Dendritic cell treated with granulocyte-macrophage colony-stimulating factor and Interleukin-4, amounts not matched to agents 40 ng/mL and 50 ng/mL, for 4 days (primary cell): ENCODE data around the gene DRD5.
"Not testable (repeated sequence)": the region's sequence is repeated elsewhere in the genome, so short reads cannot be mapped to it uniquely, and the experiment has no call there.

Source experiments
- H3K27ac Mint-ChIP-seq: one replicate; pipeline ENCODE4 v1.8.0; 2022; ENCODE audit warnings: mild to moderate bottlenecking, mixed read lengths
- H3K27me3 Mint-ChIP-seq: one replicate; pipeline ENCODE4 v1.8.0; 2022; ENCODE audit warnings: mild to moderate bottlenecking, mixed read lengths
- H3K36me3 Mint-ChIP-seq: one replicate; pipeline ENCODE4 v1.8.0; 2022; ENCODE audit warnings: low read depth, mixed read lengths
- H3K4me1 Mint-ChIP-seq: one replicate; pipeline ENCODE4 v1.8.0; 2022; ENCODE audit warnings: low read depth, mixed read lengths
- H3K4me3 Mint-ChIP-seq: one replicate; pipeline ENCODE4 v1.8.0; 2022; ENCODE audit warnings: mild to moderate bottlenecking, moderate library complexity, mixed read lengths
- H3K9me3 Mint-ChIP-seq: one replicate; pipeline ENCODE4 v1.8.0; 2022; ENCODE audit warnings: mixed read lengths
- intact Hi-C: fragments of 100-400 bp; cut with micrococcal nuclease; formaldehyde crosslinking; loops from one replicate; pipeline ENCODE4 v1.15.0; 2022

Gene DRD5

GRCh38 chr4:9785891-9786290 is 4.5 kb downstream of the DRD5 start:
- H3K4me1 Mint-ChIP-seq, H3K9me3 Mint-ChIP-seq, H3K27ac Mint-ChIP-seq, H3K36me3 Mint-ChIP-seq, intact Hi-C loops, H3K4me3 Mint-ChIP-seq: not testable (repeated sequence)
- peaks cover 53% of the 10 kb centered on the region for H3K27me3 Mint-ChIP-seq

- Mint-ChIP-seq H3K27ac (no peak overlapping the region), H3K36me3 (no peaks in the 10 kb centered on the region), H3K9me3 (peaks cover 16% of the 10 kb centered on the region), H3K4me3 (no peak overlapping the region), H3K27me3 (peaks cover 10% of the 10 kb centered on the region), H3K4me1 (peaks cover 8% of the 10 kb centered on the region)
- intact Hi-C loops = no loop called here
These were observed 10.9 kb downstream of the DRD5 start for GRCh38 chr4:9792381-9792780.

- intact Hi-C loops, H3K4me3 Mint-ChIP-seq, H3K4me1 Mint-ChIP-seq, H3K27me3 Mint-ChIP-seq, H3K36me3 Mint-ChIP-seq, H3K9me3 Mint-ChIP-seq, H3K27ac Mint-ChIP-seq: not testable (repeated sequence)
These were observed 15.2 kb downstream of the DRD5 start for GRCh38 chr4:9796641-9797040.

- intact Hi-C loops = no loop called here
- H3K4me3 Mint-ChIP-seq = no peak overlapping the region
- H3K27ac Mint-ChIP-seq = no peak overlapping the region
- no peaks in the 10 kb centered on the region for H3K4me1 Mint-ChIP-seq
- H3K27me3 Mint-ChIP-seq = no peaks in the 10 kb centered on the region
- H3K36me3 Mint-ChIP-seq = no peaks in the 10 kb centered on the region
- peaks cover 8% of the 10 kb centered on the region for H3K9me3 Mint-ChIP-seq
These were observed 19.4 kb downstream of the DRD5 start for GRCh38 chr4:9800848-9801247.

GRCh38 chr4:9804918-9805317 is 23.5 kb downstream of the DRD5 start:
- no peak overlapping the region for H3K4me3 Mint-ChIP-seq
- no peaks in the 10 kb centered on the region for H3K27me3 Mint-ChIP-seq
- intact Hi-C loops = no loop called here
- peaks cover 27% of the 10 kb centered on the region for H3K36me3 Mint-ChIP-seq
- H3K9me3 Mint-ChIP-seq = no peaks in the 10 kb centered on the region
- no peak overlapping the region for H3K27ac Mint-ChIP-seq
- H3K4me1 Mint-ChIP-seq = no peaks in the 10 kb centered on the region

- intact Hi-C loops = no loop called here
- H3K4me1 Mint-ChIP-seq = peaks cover 14% of the 10 kb centered on the region
- no peak overlapping the region for H3K4me3 Mint-ChIP-seq
- H3K9me3 Mint-ChIP-seq = no peaks in the 10 kb centered on the region
- H3K27me3 Mint-ChIP-seq = no peaks in the 10 kb centered on the region
- H3K36me3 Mint-ChIP-seq = peaks cover 31% of the 10 kb centered on the region
- no peak overlapping the region for H3K27ac Mint-ChIP-seq
These were observed 26.6 kb downstream of the DRD5 start for GRCh38 chr4:9808077-9808476.

- peaks cover 19% of the 10 kb centered on the region for H3K4me1 Mint-ChIP-seq
- no peaks in the 10 kb centered on the region for H3K9me3 Mint-ChIP-seq
- intact Hi-C loops = no loop called here
- H3K4me3 Mint-ChIP-seq = no peak overlapping the region
- H3K27me3 Mint-ChIP-seq = no peaks in the 10 kb centered on the region
- H3K27ac Mint-ChIP-seq = no peak overlapping the region
- peaks cover 33% of the 10 kb centered on the region for H3K36me3 Mint-ChIP-seq
These were observed 30.4 kb downstream of the DRD5 start for GRCh38 chr4:9811806-9812205.

- H3K27me3 Mint-ChIP-seq = no peaks in the 10 kb centered on the region
- H3K9me3 Mint-ChIP-seq = no peaks in the 10 kb centered on the region
- intact Hi-C loops = no loop called here
- no peak overlapping the region for H3K4me3 Mint-ChIP-seq
- H3K36me3 Mint-ChIP-seq = peaks cover 29% of the 10 kb centered on the region
- H3K27ac Mint-ChIP-seq = no peak overlapping the region
- peaks cover 23% of the 10 kb centered on the region for H3K4me1 Mint-ChIP-seq
These were observed 31.3 kb downstream of the DRD5 start for GRCh38 chr4:9812501-9813340.

- Mint-ChIP-seq H3K27me3 (no peaks in the 10 kb centered on the region), H3K4me3 (no peak overlapping the region), H3K27ac (no peak overlapping the region), H3K36me3 (peaks cover 6% of the 10 kb centered on the region), H3K4me1 (peaks cover 30% of the 10 kb centered on the region), H3K9me3 (no peaks in the 10 kb centered on the region)
- intact Hi-C loops = no loop called here
These were observed 34.9 kb downstream of the DRD5 start for GRCh38 chr4:9816285-9816684.

GRCh38 chr4:9820343-9820742 is 38.9 kb downstream of the DRD5 start:
- intact Hi-C loops = no loop called here
- no peak overlapping the region for H3K27ac Mint-ChIP-seq
- peaks cover 11% of the 10 kb centered on the region for H3K4me1 Mint-ChIP-seq
- peaks cover 41% of the 10 kb centered on the region for H3K36me3 Mint-ChIP-seq
- no peak overlapping the region for H3K4me3 Mint-ChIP-seq
- H3K9me3 Mint-ChIP-seq = no peaks in the 10 kb centered on the region
- no peaks in the 10 kb centered on the region for H3K27me3 Mint-ChIP-seq

GRCh38 chr4:9825049-9825448 is 43.6 kb downstream of the DRD5 start:
- peaks cover 51% of the 10 kb centered on the region for H3K36me3 Mint-ChIP-seq
- intact Hi-C loops = no loop called here
- H3K9me3 Mint-ChIP-seq = no peaks in the 10 kb centered on the region
- H3K27ac Mint-ChIP-seq = no peak overlapping the region
- no peaks in the 10 kb centered on the region for H3K27me3 Mint-ChIP-seq
- H3K4me1 Mint-ChIP-seq = no peaks in the 10 kb centered on the region
- H3K4me3 Mint-ChIP-seq = no peak overlapping the region

- Mint-ChIP-seq H3K36me3 (peaks cover 66% of the 10 kb centered on the region), H3K4me3 (no peak overlapping the region), H3K9me3 (no peaks in the 10 kb centered on the region), H3K4me1 (no peaks in the 10 kb centered on the region), H3K27me3 (no peaks in the 10 kb centered on the region), H3K27ac (no peak overlapping the region)
- intact Hi-C loops = no loop called here
These were observed 45.1 kb downstream of the DRD5 start for GRCh38 chr4:9826551-9826950.

GRCh38 chr4:9832640-9833039 is 51.2 kb downstream of the DRD5 start:
- H3K27me3 Mint-ChIP-seq = no peaks in the 10 kb centered on the region
- H3K4me1 Mint-ChIP-seq = no peaks in the 10 kb centered on the region
- intact Hi-C loops = no loop called here
- no peak overlapping the region for H3K4me3 Mint-ChIP-seq
- H3K27ac Mint-ChIP-seq = no peak overlapping the region
- H3K9me3 Mint-ChIP-seq = no peaks in the 10 kb centered on the region
- H3K36me3 Mint-ChIP-seq = peaks cover 71% of the 10 kb centered on the region

GRCh38 chr4:9833421-9833820 is 52.0 kb downstream of the DRD5 start:
- no peaks in the 10 kb centered on the region for H3K4me1 Mint-ChIP-seq
- intact Hi-C loops = no loop called here
- H3K9me3 Mint-ChIP-seq = no peaks in the 10 kb centered on the region
- H3K27me3 Mint-ChIP-seq = no peaks in the 10 kb centered on the region
- H3K27ac Mint-ChIP-seq = no peak overlapping the region
- peaks cover 71% of the 10 kb centered on the region for H3K36me3 Mint-ChIP-seq
- no peak overlapping the region for H3K4me3 Mint-ChIP-seq
